Measurements from ENCODE around the gene SNX5.
A peak's percentile ranks its signal among the peaks of the same experiment; 100 is the strongest.

Gene SNX5

DNA sequence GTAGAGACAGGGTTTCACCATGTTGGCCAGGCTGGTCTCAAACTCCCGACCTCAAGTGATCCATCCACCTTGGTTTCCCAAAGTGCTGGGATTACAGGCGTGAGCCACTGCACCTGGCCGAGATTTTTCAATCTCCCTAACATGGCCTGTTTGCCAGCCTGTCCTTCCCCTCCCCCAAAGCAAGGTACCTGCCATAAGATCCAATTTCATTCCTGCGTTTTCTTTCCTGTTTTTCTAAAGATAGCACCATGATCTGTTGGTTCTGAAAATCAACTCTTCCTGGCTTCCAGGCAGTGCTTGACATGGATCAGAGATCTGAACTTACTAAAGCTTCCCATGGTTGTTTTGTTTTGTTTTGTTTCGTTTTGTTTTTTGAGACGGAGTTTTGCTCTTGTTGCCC, 7.7 kb upstream of the SNX5 start:
- peaks cover 79% of the 10 kb centered on the region for H3K79me2 ChIP-seq (ENCODE audit: low read length)
- H3K9ac ChIP-seq (ENCODE audit: low read length), result no peak overlapping the region
- H3K27ac ChIP-seq (ENCODE audit: low read length), result no peak overlapping the region
- TF ChIP-seq, protein P1, sequence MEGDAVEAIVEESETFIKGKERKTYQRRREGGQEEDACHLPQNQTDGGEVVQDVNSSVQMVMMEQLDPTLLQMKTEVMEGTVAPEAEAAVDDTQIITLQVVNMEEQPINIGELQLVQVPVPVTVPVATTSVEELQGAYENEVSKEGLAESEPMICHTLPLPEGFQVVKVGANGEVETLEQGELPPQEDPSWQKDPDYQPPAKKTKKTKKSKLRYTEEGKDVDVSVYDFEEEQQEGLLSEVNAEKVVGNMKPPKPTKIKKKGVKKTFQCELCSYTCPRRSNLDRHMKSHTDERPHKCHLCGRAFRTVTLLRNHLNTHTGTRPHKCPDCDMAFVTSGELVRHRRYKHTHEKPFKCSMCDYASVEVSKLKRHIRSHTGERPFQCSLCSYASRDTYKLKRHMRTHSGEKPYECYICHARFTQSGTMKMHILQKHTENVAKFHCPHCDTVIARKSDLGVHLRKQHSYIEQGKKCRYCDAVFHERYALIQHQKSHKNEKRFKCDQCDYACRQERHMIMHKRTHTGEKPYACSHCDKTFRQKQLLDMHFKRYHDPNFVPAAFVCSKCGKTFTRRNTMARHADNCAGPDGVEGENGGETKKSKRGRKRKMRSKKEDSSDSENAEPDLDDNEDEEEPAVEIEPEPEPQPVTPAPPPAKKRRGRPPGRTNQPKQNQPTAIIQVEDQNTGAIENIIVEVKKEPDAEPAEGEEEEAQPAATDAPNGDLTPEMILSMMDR (IDR thresholded peaks at IDR 0.05; ENCODE audit: low read depth, low read length), result no peak
- no peak for TF ChIP-seq EZH2phosphoT487 (IDR thresholded peaks at IDR 0.05; ENCODE audit: low read depth)
- no peak overlapping the region for H2AFZ ChIP-seq (ENCODE audit: low read depth, low read length)
- H3K4me1 ChIP-seq (ENCODE audit: low read length), result peaks cover 25% of the 10 kb centered on the region
- H3K9me3 ChIP-seq (ENCODE audit: insufficient read depth, low read length), result no peaks in the 10 kb centered on the region
- H3K4me2 ChIP-seq (ENCODE audit: low read length), result no peak overlapping the region
- H3K36me3 ChIP-seq (replicated peaks; ENCODE audit: low read depth, low read length), result peaks cover 36% of the 10 kb centered on the region
- no peak overlapping the region for H3K4me3 ChIP-seq (ENCODE audit: low read length)
- peaks cover 24% of the 10 kb centered on the region for H4K20me1 ChIP-seq (ENCODE audit: insufficient read depth, low read length)
- H3K27me3 ChIP-seq (ENCODE audit: low read depth, low read length), result no peaks in the 10 kb centered on the region

DNA sequence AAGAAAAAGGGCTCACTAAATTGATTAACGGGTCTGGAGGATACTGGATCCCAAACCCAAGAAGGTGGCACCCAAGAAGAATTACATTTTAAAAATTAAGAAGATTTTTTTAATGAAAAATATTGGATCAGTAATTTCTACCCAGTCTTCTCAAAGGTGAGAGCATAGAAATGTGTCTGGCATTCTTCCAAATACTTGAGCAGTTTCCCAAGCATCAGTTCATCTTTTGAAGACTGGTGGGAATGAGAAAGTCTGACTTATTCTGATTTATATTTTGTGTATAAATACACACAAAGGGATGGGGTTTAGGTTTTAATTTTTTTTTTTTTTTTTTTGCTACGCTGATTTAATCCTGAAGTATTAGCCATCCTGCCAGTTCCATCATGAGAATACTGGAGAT, 3.5 kb upstream of the SNX5 start:
- Histone ChIP-seq H3K27me3 (ENCODE audit: low read depth, low read length) (no peaks in the 10 kb centered on the region), H3K9me3 (ENCODE audit: insufficient read depth, low read length) (no peaks in the 10 kb centered on the region), H3K4me1 (ENCODE audit: low read length) (peaks cover 37% of the 10 kb centered on the region), H3K36me3 (replicated peaks; ENCODE audit: low read depth, low read length) (peaks cover 51% of the 10 kb centered on the region), H3K27ac (ENCODE audit: low read length) (no peak overlapping the region), H2AFZ (ENCODE audit: low read depth, low read length) (no peak overlapping the region), H3K4me2 (ENCODE audit: low read length) (peak overlapping the region; percentile 78), H3K4me3 (ENCODE audit: low read length) (peak overlapping the region; percentile 82), H3K9ac (ENCODE audit: low read length) (peak overlapping the region; percentile 28), H4K20me1 (ENCODE audit: insufficient read depth, low read length) (peaks cover 30% of the 10 kb centered on the region), H3K79me2 (ENCODE audit: low read length) (peaks cover 98% of the 10 kb centered on the region)
- no peak for TF ChIP-seq EZH2phosphoT487 (IDR thresholded peaks at IDR 0.05; ENCODE audit: low read depth)
- TF ChIP-seq, protein P1 (IDR thresholded peaks at IDR 0.05; ENCODE audit: low read depth, low read length), result no peak

DNA sequence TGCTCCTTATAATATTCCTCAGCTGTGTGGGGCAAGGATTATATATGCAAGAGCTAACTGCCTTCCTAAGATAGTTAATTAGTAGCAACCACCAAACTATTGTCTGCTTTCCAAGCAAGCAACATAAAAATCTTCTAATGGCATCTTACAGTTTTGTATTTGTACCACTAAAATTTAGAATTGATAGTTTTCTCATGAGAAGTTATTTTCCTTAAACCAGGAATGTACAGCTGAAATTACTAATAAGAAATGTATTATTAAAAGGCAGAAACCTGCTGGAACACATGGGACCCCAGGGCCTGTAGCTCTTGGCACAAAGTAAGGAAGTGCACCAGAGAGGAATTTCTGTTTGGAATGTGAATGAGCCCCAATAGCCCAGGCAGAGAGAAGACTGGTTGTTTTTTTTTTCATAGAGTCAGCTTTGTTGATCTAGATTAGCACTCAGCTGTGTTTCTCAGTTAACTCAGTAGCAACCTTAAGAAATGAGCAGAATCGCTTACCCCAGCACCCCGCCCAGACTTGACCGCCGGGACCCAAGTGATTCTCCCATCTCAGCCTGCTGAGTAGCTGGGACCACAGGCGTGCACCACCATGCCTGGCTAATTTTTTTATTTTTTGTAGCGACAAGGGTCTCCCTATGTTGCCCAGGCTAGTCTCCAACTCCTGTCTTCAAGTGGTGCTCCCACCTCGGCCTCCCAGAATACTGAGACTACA, 2.9 kb upstream of the SNX5 start:
- peaks cover 37% of the 10 kb centered on the region for H4K20me1 ChIP-seq (ENCODE audit: insufficient read depth, low read length)
- no peak overlapping the region for H3K27ac ChIP-seq (ENCODE audit: low read length)
- peaks cover 98% of the 10 kb centered on the region for H3K79me2 ChIP-seq (ENCODE audit: low read length)

DNA sequence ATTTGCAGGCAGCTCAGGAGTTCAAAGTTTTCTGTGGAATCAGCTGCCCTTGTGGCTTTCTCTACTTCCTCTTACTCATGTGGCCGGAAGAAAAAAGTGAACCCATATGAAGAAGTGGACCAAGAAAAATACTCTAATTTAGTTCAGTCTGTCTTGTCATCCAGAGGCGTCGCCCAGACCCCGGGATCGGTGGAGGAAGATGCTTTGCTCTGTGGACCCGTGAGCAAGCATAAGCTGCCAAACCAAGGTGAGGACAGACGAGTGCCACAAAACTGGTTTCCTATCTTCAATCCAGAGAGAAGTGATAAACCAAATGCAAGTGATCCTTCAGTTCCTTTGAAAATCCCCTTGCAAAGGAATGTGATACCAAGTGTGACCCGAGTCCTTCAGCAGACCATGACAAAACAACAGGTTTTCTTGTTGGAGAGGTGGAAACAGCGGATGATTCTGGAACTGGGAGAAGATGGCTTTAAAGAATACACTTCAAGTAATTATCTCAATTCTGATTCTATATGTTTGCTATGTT, 1.4 kb upstream of the SNX5 start:
- H4K20me1 ChIP-seq (ENCODE audit: insufficient read depth, low read length), result peaks cover 47% of the 10 kb centered on the region
- peaks cover 47% of the 10 kb centered on the region for H3K4me1 ChIP-seq (ENCODE audit: low read length)
- H3K27ac ChIP-seq (ENCODE audit: low read length), result peak overlapping the region; percentile 95
- H3K9ac ChIP-seq (ENCODE audit: low read length), result peak overlapping the region; percentile 98
- TF ChIP-seq, protein P1 (IDR thresholded peaks at IDR 0.05; ENCODE audit: low read depth, low read length), result no peak
- TF ChIP-seq EZH2phosphoT487 (IDR thresholded peaks at IDR 0.05; ENCODE audit: low read depth), result no peak
- peak overlapping the region; percentile 82 for H3K4me3 ChIP-seq (ENCODE audit: low read length)
- H3K4me2 ChIP-seq (ENCODE audit: low read length), result peak overlapping the region; percentile 78
- no peaks in the 10 kb centered on the region for H3K27me3 ChIP-seq (ENCODE audit: low read depth, low read length)
- H3K36me3 ChIP-seq (replicated peaks; ENCODE audit: low read depth, low read length), result peaks cover 60% of the 10 kb centered on the region
- H2AFZ ChIP-seq (ENCODE audit: low read depth, low read length), result no peak overlapping the region
- H3K79me2 ChIP-seq (ENCODE audit: low read length), result peaks cover 98% of the 10 kb centered on the region
- no peaks in the 10 kb centered on the region for H3K9me3 ChIP-seq (ENCODE audit: insufficient read depth, low read length)

More for the DNA sequence above, 2.9 kb upstream of the SNX5 start:
- H3K4me2 ChIP-seq (ENCODE audit: low read length), result peak overlapping the region; percentile 78
- peak overlapping the region; percentile 82 for H3K4me3 ChIP-seq (ENCODE audit: low read length)
- H3K9ac ChIP-seq (ENCODE audit: low read length), result peak overlapping the region; percentile 98
- no peaks in the 10 kb centered on the region for H3K27me3 ChIP-seq (ENCODE audit: low read depth, low read length)
- peaks cover 37% of the 10 kb centered on the region for H3K4me1 ChIP-seq (ENCODE audit: low read length)
- no peaks in the 10 kb centered on the region for H3K9me3 ChIP-seq (ENCODE audit: insufficient read depth, low read length)
- TF ChIP-seq EZH2phosphoT487 (IDR thresholded peaks at IDR 0.05; ENCODE audit: low read depth), result no peak
- TF ChIP-seq, protein P1 (IDR thresholded peaks at IDR 0.05; ENCODE audit: low read depth, low read length), result no peak
- H3K36me3 ChIP-seq (replicated peaks; ENCODE audit: low read depth, low read length), result peaks cover 58% of the 10 kb centered on the region
- no peak overlapping the region for H2AFZ ChIP-seq (ENCODE audit: low read depth, low read length)
